Activated B cell treated with CpG ODN at 0.5 μM for 24 hours (primary cell): ENCODE results near the gene PCDHA6. TPM values are rescaled to one million over a fixed set of nuclear protein-coding genes. Genes with fewer than 3 reads are reported as not detected.
"Not testable (repeated sequence)": the region's sequence is repeated elsewhere in the genome, so short reads cannot be mapped to it uniquely, and the experiment has no call there.

ENCODE experiments used
- ATAC-seq: fragments of 200-7000 bp; cut with Tn5 transposase; one replicate; pipeline ENCODE4 v1.10.0; 2021; ENCODE audit warnings: low read depth, mild to moderate bottlenecking, moderate library complexity
- CTCF ChIA-PET: fragments of 350-600 bp; sonication (Branson Sonifier 250); formaldehyde crosslinking; loops from one replicate; lab custom pipeline; 2021; ENCODE audit warnings: antibody characterized with exemption; lab: Charles Lee
- POLR2A ChIA-PET: fragments of 350-600 bp; sonication (Branson Sonifier 250); formaldehyde crosslinking; loops from one replicate; lab custom pipeline; 2021; ENCODE audit warnings: antibody characterized with exemption; lab: Charles Lee
- DNase-seq: peaks from one replicate; pipeline ENCODE4 v3.0.0; 2022
- H3K27ac Mint-ChIP-seq: one replicate; pipeline ENCODE4 v1.8.0; 2020; ENCODE audit warnings: mixed read lengths
- H3K27me3 Mint-ChIP-seq: one replicate; pipeline ENCODE4 v1.8.0; 2021; ENCODE audit warnings: mixed read lengths
- H3K36me3 Mint-ChIP-seq: one replicate; pipeline ENCODE4 v1.8.0; 2021; ENCODE audit warnings: low read depth, mixed read lengths
- H3K4me1 Mint-ChIP-seq: one replicate; pipeline ENCODE4 v1.8.0; 2021; ENCODE audit warnings: mixed read lengths
- H3K4me3 Mint-ChIP-seq: one replicate; pipeline ENCODE4 v1.8.0; 2020; ENCODE audit warnings: mild to moderate bottlenecking, mixed read lengths
- H3K9me3 Mint-ChIP-seq: one replicate; pipeline ENCODE4 v1.8.0; 2020; ENCODE audit warnings: mixed read lengths
- intact Hi-C: fragments of 100-400 bp; cut with micrococcal nuclease; formaldehyde crosslinking; loops from one replicate; pipeline ENCODE4 v1.15.1; 2024
- total RNA-seq: library from RNA; stranded (reverse); gene quantifications from 2 replicates; pipeline ENCODE4 v1.2.3, GENCODE V29; 2022
- TF ChIP-seq, protein P1 (sequence below): fragments of 200-600 bp; IDR thresholded peaks from one replicate; pipeline ENCODE4 v1.8.0; 2022; ENCODE audit warnings: antibody characterized with exemption, mild to moderate bottlenecking

Gene PCDHA6
- total RNA-seq, 1 donor from 2014 or later, result not detected

DNA sequence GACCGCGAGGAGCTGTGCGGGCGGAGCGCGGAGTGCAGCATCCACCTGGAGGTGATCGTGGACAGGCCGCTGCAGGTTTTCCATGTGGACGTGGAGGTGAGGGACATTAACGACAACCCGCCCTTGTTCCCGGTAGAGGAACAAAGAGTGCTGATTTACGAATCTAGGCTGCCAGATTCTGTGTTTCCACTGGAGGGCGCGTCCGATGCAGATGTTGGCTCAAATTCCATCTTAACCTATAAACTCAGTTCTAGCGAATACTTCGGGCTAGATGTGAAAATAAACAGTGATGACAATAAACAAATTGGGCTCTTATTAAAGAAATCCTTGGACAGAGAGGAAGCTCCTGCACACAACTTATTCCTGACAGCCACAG lies 590 bp downstream of the PCDHA6 start:
- Mint-ChIP-seq H3K4me1 (no peaks in the 10 kb centered on the region), H3K27me3 (peaks cover 18% of the 10 kb centered on the region), H3K9me3 (peaks cover 10% of the 10 kb centered on the region), H3K4me3 (no peak overlapping the region), H3K36me3 (peaks cover 2% of the 10 kb centered on the region), H3K27ac (no peak overlapping the region)
- TF ChIP-seq, protein P1, sequence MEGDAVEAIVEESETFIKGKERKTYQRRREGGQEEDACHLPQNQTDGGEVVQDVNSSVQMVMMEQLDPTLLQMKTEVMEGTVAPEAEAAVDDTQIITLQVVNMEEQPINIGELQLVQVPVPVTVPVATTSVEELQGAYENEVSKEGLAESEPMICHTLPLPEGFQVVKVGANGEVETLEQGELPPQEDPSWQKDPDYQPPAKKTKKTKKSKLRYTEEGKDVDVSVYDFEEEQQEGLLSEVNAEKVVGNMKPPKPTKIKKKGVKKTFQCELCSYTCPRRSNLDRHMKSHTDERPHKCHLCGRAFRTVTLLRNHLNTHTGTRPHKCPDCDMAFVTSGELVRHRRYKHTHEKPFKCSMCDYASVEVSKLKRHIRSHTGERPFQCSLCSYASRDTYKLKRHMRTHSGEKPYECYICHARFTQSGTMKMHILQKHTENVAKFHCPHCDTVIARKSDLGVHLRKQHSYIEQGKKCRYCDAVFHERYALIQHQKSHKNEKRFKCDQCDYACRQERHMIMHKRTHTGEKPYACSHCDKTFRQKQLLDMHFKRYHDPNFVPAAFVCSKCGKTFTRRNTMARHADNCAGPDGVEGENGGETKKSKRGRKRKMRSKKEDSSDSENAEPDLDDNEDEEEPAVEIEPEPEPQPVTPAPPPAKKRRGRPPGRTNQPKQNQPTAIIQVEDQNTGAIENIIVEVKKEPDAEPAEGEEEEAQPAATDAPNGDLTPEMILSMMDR, result no peak
- intact Hi-C loops, result no loop called here
- ATAC-seq (no peak), DNase-seq (no peak)
- POLR2A ChIA-PET, result no interaction called here
- CTCF ChIA-PET, result no interaction called here

DNA sequence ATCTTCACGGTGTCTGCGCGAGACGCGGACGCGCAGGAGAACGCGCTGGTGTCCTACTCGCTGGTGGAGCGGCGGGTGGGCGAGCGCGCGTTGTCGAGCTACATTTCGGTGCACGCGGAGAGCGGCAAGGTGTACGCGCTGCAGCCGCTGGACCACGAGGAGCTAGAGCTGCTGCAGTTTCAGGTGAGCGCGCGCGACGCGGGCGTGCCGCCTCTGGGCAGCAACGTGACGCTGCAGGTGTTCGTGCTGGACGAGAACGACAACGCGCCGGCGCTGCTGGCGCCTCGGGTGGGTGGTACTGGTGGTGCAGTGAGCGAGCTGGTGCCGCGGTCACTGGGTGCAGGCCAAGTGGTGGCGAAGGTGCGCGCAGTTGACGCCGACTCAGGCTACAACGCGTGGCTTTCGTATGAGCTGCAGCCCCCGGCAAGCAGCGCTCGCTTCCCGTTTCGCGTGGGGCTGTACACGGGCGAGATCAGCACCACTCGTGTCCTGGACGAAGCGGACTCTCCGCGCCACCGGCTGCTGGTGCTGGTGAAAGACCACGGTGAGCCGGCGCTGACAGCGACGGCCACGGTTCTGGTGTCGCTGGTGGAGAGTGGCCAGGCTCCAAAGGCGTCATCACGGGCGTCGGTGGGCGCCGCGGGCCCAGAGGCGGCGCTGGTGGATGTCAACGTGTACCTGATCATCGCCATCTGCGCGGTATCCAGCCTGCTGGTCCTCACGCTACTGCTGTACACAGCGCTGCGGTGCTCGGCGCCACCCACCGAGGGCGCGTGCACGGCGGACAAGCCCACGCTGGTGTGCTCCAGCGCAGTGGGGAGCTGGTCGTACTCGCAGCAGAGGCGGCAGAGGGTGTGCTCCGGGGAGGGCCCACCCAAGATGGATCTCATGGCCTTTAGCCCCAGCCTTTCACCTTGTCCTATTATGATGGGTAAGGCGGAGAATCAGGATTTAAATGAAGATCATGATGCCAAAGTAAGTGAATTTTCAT lies 2.0 kb downstream of the PCDHA6 start:
- H3K9me3 Mint-ChIP-seq, POLR2A ChIA-PET, CTCF ChIA-PET, DNase-seq, ATAC-seq, H3K4me3 Mint-ChIP-seq, H3K4me1 Mint-ChIP-seq, H3K27ac Mint-ChIP-seq, intact Hi-C loops, H3K36me3 Mint-ChIP-seq: not testable (repeated sequence)
- H3K27me3 Mint-ChIP-seq, result peaks cover 26% of the 10 kb centered on the region

DNA sequence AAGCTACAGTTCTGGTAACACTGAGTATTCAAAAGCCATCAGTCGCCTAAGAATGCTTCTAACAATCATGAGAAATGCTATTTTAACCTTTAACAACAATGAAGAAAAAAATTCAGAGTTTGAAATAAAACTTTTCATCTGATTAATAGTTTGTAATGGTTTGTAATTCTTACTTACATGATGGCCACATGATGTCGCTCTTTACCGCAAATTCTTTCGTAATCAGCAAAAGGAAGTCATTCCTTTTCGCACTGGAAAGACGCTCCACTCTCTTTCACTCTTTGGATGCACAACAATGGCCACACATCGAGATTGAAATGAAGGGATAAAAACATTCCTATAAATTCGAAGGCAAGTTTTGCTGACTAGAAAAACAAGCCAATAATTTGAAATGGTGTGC lies 6.2 kb downstream of the PCDHA6 start, which contains the start of gene PCDHA7:
Gene PCDHA7 (plus strand): TSS at position 277 of the 400 bp plus-strand sequence. CDS start 115 bp downstream, at position 392.
- TF ChIP-seq, protein P1, result no peak
- CTCF ChIA-PET, result no interaction called here
- Mint-ChIP-seq H3K4me1 (no peaks in the 10 kb centered on the region), H3K27ac (no peak within 1 kb of the TSS), H3K36me3 (no peaks in the 10 kb centered on the region), H3K9me3 (peaks cover 4% of the 10 kb centered on the region), H3K27me3 (peaks cover 14% of the 10 kb centered on the region), H3K4me3 (no peak within 1 kb of the TSS)
- POLR2A ChIA-PET, result no interaction called here
- ATAC-seq (no peak), DNase-seq (no peak)
- intact Hi-C loops, result no loop called here

DNA sequence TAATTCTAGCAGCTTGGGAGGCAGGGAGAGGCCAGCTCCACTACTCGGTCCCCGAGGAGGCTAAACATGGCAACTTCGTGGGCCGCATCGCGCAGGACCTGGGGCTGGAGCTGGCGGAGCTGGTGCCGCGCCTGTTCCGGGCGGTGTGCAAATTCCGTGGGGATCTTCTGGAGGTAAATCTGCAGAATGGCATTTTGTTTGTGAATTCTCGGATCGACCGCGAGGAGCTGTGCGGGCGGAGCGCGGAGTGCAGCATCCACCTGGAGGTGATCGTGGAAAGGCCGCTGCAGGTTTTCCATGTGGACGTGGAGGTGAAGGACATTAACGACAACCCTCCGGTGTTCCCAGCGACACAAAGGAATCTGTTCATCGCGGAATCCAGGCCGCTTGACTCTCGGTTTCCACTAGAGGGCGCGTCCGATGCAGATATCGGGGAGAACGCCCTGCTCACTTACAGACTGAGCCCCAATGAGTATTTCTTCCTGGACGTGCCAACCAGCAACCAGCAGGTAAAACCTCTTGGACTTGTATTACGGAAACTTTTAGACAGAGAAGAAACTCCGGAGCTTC lies 6.8 kb downstream of the PCDHA6 start:
- H3K4me1 Mint-ChIP-seq, H3K4me3 Mint-ChIP-seq, H3K36me3 Mint-ChIP-seq, POLR2A ChIA-PET, CTCF ChIA-PET, ATAC-seq, H3K27ac Mint-ChIP-seq, DNase-seq, intact Hi-C loops, H3K9me3 Mint-ChIP-seq: not testable (repeated sequence)
- peaks cover 14% of the 10 kb centered on the region for H3K27me3 Mint-ChIP-seq

DNA sequence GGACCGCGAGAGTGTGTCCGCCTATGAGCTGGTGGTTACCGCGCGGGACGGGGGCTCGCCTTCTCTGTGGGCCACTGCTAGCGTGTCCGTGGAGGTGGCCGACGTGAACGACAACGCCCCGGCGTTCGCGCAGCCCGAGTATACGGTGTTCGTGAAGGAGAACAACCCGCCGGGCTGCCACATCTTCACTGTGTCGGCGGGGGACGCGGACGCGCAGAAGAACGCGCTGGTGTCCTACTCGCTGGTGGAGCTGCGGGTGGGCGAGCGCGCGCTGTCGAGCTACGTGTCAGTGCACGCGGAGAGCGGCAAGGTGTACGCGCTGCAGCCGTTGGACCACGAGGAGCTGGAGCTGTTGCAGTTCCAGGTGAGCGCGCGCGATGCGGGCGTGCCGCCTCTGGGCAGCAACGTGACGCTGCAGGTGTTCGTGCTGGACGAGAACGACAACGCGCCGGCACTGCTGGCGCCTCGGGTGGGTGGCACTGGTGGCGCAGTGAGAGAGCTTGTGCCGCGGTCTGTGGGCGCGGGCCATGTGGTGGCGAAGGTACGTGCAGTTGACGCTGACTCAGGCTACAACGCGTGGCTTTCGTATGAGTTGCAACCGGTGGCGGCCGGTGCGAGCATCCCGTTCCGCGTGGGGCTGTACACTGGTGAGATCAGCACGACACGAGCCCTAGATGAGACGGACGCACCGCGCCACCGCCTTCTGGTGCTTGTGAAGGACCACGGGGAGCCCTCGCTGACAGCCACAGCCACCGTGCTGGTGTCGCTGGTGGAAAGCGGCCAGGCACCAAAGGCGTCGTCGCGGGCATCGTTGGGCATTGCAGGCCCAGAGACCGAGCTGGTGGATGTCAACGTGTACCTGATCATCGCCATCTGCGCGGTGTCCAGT lies 8.1 kb downstream of the PCDHA6 start:
- no peaks in the 10 kb centered on the region for H3K36me3 Mint-ChIP-seq
- TF ChIP-seq, protein P1, result no peak
- DNase-seq (no peak), ATAC-seq (no peak)
- H3K4me3 Mint-ChIP-seq, result no peak overlapping the region
- POLR2A ChIA-PET, result no interaction called here
- H3K9me3 Mint-ChIP-seq, result peaks cover 4% of the 10 kb centered on the region
- no peaks in the 10 kb centered on the region for H3K4me1 Mint-ChIP-seq
- intact Hi-C loops, result no loop called here
- peaks cover 16% of the 10 kb centered on the region for H3K27me3 Mint-ChIP-seq
- CTCF ChIA-PET, result no interaction called here
- no peak overlapping the region for H3K27ac Mint-ChIP-seq
